HT-29 (cell line): Measurements from ENCODE around the gene GAP43. TPM values are rescaled to one million over a fixed set of nuclear protein-coding genes. Genes with fewer than 3 reads are reported as not detected.

ENCODE experiments used
- DNase-seq: peaks from one replicate; pipeline ENCODE4 v3.0.0-alpha.2; 2015; ENCODE audit warnings: low spot score
- total RNA-seq: library from RNA; depleted of rRNA; stranded (reverse); fragments of >200 nt; shearing (Covaris generic); gene quantifications from 2 replicates; pipeline ENCODE4 v1.2.3, GENCODE V29; 2014

The GAP43 gene
- total RNA-seq, 1 experiment from 2014 or later = not detected

DNA sequence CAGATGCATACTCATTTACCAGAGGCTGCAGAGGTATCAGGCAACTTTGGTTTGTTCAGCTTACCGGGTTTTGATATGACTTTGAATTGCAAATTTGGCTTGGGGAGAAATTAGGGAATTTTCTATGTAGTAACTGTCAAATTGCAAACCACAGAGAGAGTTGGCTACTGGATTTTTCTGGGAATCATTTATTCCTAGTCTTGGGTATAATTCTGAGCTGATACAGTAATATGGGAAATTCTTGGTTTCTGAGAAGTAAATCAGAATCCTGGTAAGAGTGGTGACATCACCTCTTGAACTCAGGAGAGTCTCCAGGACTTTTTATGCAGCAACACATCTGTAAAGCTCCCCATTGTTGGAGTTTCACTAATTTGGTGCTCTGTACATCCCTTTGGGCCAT lies 39.0 kb downstream of the GAP43 start:
- DNase-seq = no peak

DNA sequence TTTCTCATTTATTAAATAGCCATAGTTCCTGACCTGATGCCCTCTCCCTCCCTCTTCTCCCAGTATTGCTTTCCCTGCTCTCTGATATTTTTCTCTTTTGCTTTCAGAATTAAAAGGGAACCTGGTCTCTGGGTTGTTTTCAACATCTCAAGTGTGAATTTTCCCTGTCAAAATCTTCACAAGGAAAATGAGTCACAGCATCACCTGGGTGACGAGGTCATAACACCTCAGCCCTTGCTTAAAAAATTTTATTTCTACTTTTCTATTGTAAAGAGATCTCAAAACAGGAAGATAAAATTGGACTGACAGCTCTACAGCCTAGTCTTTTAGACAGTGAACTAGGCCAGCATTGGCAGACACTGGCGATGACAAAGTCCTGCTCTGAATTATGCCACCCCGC lies 40.1 kb downstream of the GAP43 start:
- DNase-seq = no peak

DNA sequence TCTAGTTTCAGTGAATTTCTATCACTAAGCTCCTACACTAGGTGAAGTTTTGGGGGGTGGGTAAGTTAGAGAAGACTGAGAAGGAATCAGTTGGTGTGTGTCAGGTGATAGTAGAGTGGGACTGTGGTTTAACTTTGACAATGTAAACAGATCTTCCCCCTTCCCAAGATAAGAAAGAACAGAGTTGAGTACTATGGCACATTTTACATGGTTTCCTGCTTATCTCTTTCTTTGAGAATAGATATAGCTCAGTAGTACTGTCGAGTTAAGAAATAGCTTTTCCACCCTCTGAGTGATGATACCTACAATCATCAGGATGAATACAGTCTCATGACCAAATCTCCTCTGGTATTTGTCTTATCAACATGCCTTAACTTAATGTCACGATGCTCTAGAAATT lies 42.8 kb downstream of the GAP43 start:
- DNase-seq = no peak

DNA sequence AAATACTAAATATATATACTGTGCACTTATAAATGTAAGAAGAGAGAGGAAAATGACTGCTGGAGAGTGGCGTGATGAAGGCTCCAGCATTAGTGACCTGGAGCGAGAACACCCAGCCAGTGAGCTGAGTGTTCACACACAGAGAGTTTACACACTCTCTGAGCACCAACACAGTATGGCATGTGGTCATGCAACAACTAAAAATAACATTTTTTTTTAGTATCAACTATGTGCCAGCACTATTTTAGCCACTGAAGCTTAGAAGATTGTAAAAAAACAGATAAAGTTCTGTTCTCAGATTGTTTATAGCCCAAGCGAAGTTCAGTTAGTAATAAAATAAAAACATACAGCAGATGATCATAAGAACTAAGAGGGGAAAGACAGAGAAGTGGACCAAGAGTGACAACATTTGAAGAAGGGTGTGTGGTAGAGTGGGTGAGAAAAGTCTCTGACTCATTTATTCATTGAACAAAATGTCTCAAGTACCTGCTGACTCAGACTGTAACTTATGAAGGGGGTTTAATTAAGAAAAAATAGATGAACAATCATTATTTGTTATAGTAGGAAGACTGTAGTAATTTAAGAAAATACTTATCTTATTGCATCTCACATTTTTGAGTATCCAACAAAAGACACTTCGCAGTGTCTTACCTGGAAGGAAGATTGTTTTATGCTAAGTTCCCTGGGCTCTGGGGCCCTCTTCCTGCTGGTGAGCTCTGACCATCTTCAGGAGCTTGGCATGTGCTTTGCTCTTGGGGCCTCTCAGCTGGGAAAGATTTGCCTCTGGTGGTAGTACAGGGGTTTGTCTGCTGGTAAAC lies 43.8 kb downstream of the GAP43 start:
- DNase-seq = no peak

DNA sequence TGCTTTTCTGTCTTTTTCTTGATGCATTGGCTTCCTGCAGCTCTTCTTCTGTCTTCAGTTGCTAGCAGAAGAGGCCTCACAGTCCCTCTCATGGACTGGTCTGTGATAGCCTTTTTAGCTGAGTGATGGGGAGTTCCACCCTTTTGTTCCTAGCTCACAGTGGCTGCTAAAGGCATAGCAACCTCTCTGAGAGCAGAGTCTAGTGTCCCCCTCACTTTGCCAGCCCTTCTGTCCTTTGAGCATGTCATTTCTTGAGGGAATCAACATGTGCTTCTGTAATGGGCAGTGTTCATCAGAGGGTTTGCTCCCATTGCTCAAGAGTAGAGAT lies 44.4 kb downstream of the GAP43 start:
- no peak for DNase-seq

DNA sequence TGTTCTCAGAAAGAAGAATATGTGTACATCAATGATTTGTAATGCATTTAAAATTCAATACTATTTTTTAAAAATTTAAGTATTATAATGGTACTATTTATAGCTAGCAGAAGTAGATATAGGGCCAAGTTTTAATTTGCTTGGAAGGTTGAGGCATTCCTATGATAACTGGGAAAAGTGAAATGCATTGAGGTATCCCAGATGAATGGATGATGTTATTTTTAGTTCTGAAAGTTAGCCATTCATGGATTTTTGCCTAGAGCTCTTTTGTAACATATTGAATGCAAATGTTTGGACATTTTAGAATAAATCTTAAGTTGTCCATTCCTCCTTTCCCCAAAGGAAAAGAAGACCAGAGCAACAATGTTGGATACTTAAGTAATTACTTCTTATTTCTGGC lies 47.6 kb downstream of the GAP43 start:
- no peak for DNase-seq

DNA sequence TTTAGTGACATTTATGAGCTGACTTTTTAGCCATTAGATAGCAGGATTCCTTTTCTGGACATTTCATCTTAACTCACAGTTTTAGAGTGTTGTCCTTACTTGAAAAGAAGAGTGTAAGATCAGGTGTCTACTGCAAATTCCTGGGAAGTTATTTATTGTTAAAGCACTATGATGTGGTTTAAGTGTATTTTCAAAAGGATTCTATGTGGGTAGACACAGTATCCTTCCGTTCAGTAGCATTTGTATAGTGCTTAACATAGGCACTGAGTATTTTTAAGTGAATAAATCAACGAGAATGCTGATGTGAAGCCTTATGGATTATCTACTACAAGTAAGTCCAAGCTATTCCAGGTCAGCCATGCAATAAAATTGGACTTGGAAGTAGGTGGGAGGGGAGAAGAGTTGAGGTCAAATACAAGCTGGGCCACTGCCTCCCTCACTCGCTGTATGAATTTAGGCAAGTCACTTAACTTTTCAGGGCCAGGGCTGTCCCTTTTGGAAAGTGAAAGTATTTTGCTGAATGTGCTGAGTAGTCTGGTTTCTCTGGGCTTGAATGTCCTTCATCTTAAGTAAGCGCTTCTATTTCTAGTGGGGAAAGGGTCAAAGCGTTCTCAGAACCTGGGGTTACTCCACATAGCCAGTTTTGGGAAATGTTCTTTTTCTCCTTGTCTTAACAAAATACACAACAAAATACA lies 48.6 kb downstream of the GAP43 start:
- DNase-seq = no peak

DNA sequence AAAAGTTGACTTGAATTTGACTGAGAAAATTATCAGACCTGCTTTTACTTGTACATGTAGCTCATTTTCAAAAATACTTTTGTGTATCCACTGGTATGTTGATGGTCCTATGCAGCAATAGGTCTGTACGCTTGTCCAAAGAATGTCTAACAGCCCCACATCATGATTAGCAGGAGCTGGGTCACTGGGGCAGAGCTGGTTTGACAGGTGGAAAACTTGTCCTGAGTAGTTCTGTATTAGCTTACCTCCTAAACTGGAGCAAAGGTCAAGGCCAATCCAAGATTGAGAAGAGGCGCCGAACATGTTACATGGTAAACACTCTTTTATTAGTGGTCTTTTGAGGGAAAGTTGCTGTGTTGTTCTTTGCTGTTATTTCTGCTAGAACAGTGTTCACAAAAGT lies 50.6 kb downstream of the GAP43 start:
- no peak for DNase-seq

DNA sequence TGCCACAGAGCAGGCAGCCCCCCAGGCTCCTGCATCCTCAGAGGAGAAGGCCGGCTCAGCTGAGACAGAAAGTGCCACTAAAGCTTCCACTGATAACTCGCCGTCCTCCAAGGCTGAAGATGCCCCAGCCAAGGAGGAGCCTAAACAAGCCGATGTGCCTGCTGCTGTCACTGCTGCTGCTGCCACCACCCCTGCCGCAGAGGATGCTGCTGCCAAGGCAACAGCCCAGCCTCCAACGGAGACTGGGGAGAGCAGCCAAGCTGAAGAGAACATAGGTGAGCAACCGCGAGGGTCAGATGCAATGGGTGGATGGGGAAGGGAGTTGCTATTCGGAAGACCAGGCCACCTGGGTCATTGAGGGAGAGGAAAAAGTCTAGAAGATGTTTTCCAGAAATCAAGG lies 53.0 kb downstream of the GAP43 start:
- DNase-seq = no peak

DNA sequence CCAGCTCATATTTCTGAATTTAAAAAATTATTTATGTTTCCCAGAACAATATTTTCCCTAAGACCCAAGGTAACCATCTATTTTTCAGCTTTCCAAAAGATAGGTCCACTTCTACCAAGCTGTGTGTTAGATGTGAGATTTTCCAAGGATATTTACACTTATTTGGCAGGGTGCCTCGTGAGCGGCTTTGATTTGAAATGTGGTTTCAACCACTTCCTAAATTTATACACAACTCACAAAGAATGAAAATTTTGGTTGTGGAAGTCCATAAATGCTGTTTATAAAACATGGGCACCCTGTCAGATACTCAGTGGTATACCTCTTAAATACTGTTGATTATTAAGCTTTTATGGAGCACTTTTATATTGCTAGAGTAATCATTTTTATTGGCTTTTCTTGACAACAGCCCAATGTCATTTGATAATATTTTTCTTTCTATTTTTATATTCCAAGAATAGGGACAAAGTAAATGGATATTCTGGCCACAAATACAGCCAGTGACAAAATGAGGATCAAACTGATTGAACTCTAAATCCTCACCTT lies 57.6 kb downstream of the GAP43 start:
- no peak for DNase-seq

DNA sequence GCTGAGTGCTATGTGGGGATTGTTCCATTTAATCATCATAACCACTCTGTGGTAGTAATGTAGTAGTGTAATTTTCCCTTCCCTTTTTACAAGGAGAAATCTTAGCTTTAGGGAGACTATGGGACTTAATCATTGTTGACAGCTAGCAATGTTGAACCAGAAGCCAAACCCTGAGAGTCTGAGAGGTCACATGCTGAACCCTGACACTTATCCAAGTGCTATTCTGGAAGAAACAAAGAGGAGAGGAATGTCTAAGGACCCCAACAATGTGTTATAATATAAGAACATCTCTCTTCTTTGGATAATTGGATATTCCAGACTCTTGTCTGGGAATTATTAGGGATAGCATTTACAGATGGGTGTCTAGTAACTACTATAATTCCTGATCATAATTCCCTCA lies 58.4 kb downstream of the GAP43 start:
- DNase-seq = no peak

DNA sequence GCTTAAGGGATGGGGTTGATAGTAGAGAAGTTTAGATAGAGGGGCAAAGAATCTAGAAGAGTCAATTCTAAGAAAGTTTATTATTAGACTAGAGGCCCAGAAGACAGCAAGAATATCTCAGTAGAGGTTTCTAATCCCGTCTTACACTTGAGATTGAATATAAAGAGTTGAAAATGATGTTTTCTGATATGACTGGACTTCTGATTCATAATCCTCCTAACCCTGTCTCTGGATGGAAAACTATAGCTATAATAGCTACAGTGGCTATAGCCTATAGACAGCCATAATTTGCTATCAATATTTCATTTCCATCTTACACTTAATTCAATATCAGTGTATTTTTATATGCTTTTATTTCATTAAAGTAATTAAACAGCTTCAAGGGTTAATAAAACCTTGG lies 60.0 kb downstream of the GAP43 start:
- no peak for DNase-seq

DNA sequence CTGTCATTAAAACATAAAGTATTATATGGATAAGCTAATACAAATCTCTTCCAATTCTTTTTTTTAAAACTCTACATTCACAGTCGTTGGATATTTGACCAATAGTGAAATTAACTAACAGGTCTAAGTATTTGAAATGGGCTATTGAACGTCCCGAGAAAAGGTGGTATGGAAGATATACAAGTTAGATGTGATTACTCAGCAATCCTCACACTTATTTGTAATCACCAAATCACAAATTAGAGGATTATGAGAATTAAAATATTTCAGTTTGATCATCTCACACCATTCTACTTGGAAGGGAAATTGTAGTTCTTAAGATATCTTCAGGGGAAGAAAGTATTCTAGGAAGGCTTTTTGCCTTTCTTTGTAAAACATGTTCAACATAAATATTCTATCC lies 60.5 kb downstream of the GAP43 start:
- DNase-seq = no peak

DNA sequence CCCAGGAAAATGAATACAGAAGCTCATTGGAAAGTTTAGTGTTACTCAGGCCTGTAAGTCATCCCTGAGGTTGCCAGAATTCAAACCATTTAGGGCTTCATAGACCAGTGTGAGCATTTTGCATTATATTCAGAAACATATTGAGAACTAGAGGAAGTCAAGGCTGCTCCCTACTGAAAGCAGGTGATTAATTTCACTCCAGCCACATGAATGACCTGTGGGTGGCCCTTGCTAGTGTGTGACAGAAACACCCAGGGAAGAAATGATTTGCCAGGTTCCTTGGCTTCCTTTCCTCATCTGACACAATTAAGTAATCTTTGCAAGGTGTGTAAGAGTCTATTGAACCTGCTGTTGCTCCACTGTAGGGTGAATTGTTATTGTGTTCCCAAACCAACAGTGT lies 61.8 kb downstream of the GAP43 start:
- DNase-seq = no peak

DNA sequence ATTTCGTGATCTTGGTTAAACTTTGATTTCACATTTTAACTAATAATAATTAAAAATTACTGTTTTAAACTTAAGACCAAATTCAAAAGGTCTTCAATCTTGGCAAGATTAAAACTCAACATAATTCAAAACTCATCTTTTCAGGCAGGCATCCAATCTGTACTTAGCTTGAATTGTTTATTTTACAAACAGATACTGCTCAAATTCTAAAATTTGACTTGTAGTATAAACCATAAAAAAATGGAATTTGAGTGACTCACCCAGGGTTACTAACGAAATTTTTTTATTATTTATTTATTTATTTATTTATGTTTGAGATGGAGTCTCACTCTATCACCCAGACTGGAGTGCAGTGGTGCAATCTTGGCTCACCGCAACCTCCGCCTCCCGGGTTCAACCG lies 64.4 kb downstream of the GAP43 start:
- DNase-seq = no peak

DNA sequence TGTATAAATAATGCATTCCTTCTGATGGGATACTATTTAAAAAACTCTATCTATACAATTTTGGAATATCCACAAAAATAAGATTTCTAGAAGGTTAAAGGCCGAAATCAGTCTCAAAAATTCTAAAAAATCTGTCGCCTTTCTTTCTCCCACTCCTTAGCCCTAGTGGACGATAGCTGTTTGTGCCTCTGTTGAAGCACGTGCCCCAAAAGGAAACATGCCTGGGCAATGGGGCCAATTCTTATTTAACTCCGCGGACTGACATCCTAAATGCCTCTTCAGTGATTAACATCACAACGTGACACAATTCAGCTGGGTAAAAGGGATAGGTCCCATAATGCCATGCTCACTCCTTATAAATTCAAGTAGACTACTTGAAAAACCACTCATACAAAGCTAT lies 65.1 kb downstream of the GAP43 start:
- no peak for DNase-seq

DNA sequence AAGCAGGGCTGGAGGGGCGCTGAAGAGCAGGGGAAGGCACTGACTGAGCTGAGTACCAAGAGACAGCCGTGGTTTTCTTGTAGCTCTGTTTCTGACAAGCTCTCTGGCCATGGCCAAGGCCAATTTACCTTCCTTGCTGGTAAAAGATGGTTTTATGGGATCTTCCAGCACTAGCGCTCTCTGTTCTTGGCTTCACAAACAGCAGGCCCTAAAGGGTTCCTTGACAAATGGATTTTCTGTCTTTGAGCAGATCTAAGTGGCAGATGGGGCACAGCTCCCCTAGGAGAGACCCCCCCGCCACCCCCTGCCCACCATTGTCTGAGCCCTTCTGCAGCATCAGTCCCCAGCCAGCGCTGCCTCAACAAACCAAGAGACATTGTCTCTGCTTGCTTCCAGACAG lies 66.6 kb downstream of the GAP43 start:
- no peak for DNase-seq

DNA sequence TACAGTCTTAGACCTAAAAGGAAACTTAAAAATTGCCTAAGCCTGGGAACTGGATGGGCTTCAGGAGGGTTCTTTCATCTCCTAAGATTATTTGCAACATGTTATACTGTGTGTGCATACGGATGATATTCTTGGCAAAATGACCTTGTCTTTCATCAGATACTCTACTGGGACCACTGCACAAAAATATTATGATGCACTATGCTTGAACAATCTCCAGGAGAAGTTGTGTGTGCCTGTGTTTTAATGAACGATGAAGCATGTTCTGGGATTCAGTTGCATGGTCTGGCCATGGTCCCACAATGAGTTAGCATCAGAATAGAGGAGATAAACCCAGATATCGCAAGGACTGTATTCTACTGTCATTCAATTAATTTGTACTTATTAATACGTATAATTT lies 68.7 kb downstream of the GAP43 start:
- DNase-seq = no peak

DNA sequence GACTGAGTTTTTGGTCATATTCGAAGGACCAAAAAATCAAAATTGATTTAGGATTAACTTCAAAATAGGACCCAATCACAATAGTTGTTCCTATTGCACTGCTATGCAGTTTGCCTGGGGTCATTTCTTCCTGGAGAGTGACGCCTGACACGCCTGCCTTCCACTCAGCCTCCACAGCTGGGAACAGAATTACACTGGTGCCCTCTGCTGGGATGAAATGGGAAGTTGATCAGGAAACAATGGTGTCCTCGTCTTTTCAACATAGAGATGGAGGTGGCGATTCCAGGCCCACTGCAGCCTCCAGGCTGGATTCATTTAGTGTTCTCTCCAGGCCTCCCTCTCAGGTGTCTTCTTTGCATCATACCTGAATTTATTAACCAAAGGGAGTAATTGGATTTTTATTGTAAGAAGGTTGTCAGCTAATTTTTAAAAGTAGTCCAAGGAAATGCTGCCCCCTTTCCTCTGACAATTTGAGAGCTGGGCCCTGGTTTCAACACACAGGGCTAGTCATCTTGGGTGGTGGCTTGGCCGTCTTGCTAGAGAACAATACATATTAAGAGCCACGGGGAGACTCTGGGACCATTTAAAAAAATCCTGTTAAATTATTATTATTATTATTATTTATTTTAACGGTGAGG lies 69.7 kb downstream of the GAP43 start:
- peak; percentile 93 for DNase-seq

DNA sequence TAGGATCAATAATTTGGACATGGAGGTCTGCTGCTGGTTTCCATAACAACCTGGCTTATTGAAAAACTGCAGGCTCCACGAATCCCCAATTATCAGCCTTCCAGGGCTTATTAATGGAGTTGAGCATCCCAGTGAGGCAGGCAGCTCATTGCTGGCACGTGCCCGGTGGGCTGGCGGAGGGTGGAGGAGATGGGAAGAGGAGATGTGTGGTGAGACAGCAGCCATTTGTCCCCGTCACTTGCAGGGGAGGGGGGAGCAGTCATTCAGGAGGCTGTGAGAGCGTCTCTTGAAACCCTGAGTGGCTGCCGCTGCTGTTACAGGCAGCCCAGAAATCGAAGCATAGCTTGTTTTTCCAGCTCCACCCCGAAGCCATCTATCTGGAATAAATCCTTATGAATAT lies 70.6 kb downstream of the GAP43 start:
- DNase-seq = no peak

DNA sequence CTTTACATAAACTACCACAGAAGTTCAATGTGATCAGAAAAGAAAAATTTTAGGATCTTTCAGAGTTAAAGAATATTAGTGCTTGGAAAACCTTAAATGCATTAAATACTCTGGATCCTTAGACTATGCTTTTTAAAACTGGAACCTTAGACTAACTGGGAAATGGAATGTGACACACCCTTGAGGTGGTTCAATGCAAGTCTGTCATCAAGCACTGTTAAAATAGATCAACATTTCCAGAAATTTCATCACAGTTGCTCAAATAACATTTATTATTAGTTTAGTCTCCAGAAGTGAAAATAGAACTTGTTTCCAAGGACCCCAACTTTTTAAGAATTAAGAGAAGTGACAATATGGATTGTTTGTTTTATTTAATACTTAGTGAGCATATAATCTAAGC lies 71.8 kb downstream of the GAP43 start:
- no peak for DNase-seq

DNA sequence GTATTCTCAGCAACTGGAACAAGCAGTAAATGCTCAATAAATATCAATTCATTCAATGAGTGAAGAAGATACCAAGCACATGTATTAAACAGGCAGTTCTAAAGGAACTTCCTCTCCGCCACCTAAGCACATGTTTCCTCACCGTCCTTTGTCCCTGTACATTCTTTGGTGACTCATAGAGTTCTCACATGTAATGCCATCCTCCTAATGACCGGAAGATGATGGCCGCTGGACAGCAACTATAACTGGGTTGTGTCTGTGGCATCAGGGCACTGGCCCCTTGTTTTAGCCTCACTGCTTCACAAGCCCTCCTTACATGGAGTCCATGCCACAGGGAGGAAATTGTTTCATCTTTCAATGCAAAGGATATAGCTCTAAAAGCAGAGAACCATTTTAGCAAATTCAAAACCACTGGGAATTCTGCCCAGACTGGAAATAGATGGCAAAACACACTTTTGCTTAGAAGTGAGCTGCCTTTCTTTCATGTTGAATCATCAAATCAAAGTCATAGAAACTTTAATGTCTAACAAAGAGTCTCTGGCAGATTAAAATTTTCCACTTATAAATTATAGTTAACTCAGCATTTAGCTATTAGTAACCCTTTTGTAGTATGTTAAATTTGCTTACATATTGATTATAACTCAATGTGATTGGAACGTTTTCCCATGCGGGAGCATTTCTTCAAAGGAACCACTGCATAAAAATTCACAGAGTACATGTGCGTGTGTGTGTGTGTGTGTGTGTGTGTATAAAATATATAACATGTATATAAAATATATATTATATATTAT lies 74.1 kb downstream of the GAP43 start:
- DNase-seq = peak; percentile 16
